ENCODE measurements around the gene GALNT3.

DNA sequence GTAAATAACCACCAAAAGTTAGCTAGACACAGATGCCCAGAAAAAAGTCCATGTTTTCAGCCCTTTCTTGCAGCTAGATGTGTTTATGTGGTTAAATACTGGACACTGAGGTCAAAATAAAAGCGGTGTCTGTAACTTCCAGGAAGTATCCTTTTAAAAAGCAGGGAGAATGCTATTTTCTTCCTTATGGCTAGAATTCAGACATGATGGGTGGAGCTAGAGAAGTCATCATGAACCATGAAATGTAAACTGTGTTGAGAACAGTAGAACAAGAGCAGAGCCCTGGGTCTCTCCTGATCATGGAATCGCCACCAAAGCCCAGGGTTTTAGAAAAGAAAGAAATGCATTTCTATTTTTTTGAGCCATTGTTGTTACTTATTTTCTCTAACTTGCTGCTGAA lies 41.3 kb upstream of the GALNT3 start:
- TF ChIP-seq CTCF (IDR thresholded peaks at IDR 0.05) (no peak), POLR2AphosphoS5 (IDR thresholded peaks at IDR 0.05) (no peak)
